Naive thymus-derived CD4-positive, alpha-beta T cell (primary cell): ENCODE data around the gene SEMA4D. TPM values are rescaled to one million over a fixed set of nuclear protein-coding genes. Genes with fewer than 3 reads are reported as not detected.

ENCODE experiments used
- ATAC-seq: fragments of 150-1000 bp; cut with Tn5 transposase; 2 replicates; pipeline ENCODE4 v1.10.0; 2021; ENCODE audit warnings: mild to moderate bottlenecking, moderate library complexity
- CTCF ChIA-PET: fragments of 350-600 bp; sonication (Branson Sonifier 250); formaldehyde crosslinking; loops from one replicate; lab custom pipeline; 2021; ENCODE audit warnings: antibody characterized with exemption; lab: Charles Lee
- POLR2A ChIA-PET: fragments of 350-600 bp; sonication (Branson Sonifier 250); formaldehyde crosslinking; loops from one replicate; lab custom pipeline; 2021; ENCODE audit warnings: antibody characterized with exemption, inconsistent platforms; lab: Charles Lee
- DNase-seq, 9 donors: peaks; one replicate each; pipeline versions ENCODE4 v3.0.0 to v3.0.0-alpha.2; 2020 to 2022; ENCODE audit warnings: mixed read lengths in 1 of 9
- H3K27ac ChIP-seq: one replicate; pipeline ENCODE4 v1.7.0; 2013; ENCODE audit warnings: mild to moderate bottlenecking, low read depth, low read length, moderate library complexity
- H3K27me3 ChIP-seq, 2 donors: one replicate each; pipeline ENCODE4 v1.7.0; 2013; ENCODE audit warnings: low read length in 2 of 2, mild to moderate bottlenecking in 2 of 2, moderate library complexity in 2 of 2; ENCODE audit not compliant: control insufficient read depth in 2 of 2, insufficient read depth in 2 of 2
- H3K36me3 ChIP-seq, 3 experiments: 1 replicate in 2 of 3; 2 replicates in 1 of 3; pipeline ENCODE4 v1.7.0; 2013; ENCODE audit warnings: low read length in 3 of 3, mild to moderate bottlenecking in 3 of 3, moderate library complexity in 1 of 3; ENCODE audit not compliant: insufficient read depth in 3 of 3, control insufficient read depth in 2 of 3
- H3K4me1 ChIP-seq, 2 donors: one replicate each; pipeline ENCODE4 v1.7.0; 2013; ENCODE audit warnings: low read length in 2 of 2, mild to moderate bottlenecking in 2 of 2, moderate library complexity in 1 of 2; ENCODE audit not compliant: control insufficient read depth in 2 of 2, insufficient read depth in 2 of 2
- H3K4me3 ChIP-seq: 2 replicates; pipeline ENCODE4 v1.7.0; 2013; ENCODE audit warnings: mild to moderate bottlenecking, low read length
- H3K9me3 ChIP-seq, 3 experiments: 1 replicate in 2 of 3; 2 replicates in 1 of 3; pipeline ENCODE4 v1.7.0; 2013; ENCODE audit warnings: low read length in 3 of 3; ENCODE audit not compliant: control insufficient read depth in 2 of 3
- H3K27ac Mint-ChIP-seq, 9 donors: one replicate each; pipeline ENCODE4 v1.8.0; 2020 to 2022; ENCODE audit warnings: mixed read lengths in 9 of 9, mild to moderate bottlenecking in 8 of 9, moderate library complexity in 5 of 9, inconsistent platforms in 2 of 9
- H3K27me3 Mint-ChIP-seq, 5 donors: one replicate each; pipeline ENCODE4 v1.8.0; 2021 to 2022; ENCODE audit warnings: mixed read lengths in 5 of 5, mild to moderate bottlenecking in 1 of 5
- H3K36me3 Mint-ChIP-seq, 5 donors: one replicate each; pipeline ENCODE4 v1.8.0; 2020 to 2022; ENCODE audit warnings: mixed read lengths in 5 of 5, mild to moderate bottlenecking in 3 of 5, inconsistent platforms in 1 of 5
- H3K4me1 Mint-ChIP-seq, 7 donors: one replicate each; pipeline ENCODE4 v1.8.0; 2020 to 2022; ENCODE audit warnings: mixed read lengths in 7 of 7, mild to moderate bottlenecking in 3 of 7, inconsistent platforms in 1 of 7
- H3K4me3 Mint-ChIP-seq, 10 donors: one replicate each; pipeline ENCODE4 v1.8.0; 2020 to 2022; ENCODE audit warnings: mild to moderate bottlenecking in 10 of 10, mixed read lengths in 10 of 10, moderate library complexity in 6 of 10, inconsistent platforms in 2 of 10
- H3K9me3 Mint-ChIP-seq, 11 donors: one replicate each; pipeline ENCODE4 v1.8.0; 2020 to 2022; ENCODE audit warnings: mixed read lengths in 11 of 11, mild to moderate bottlenecking in 4 of 11, inconsistent platforms in 1 of 11, moderate library complexity in 1 of 11
- intact Hi-C, 2 donors: fragments of 100-400 bp; cut with micrococcal nuclease; formaldehyde crosslinking; loops; one replicate each; pipeline ENCODE4 v1.15.1; 2023
- polyA plus RNA-seq, 2 donors: library from polyadenylated mRNA; unstranded; fragments of 300-500 nt; fragmentation: Illumina TruSeq; gene quantifications; one replicate each; pipeline ENCODE4 v1.2.3, GENCODE V29; 2021
- total RNA-seq, 6 experiments: library from RNA in 5 of 6; stranded (reverse) in 5 of 6; gene quantifications; 1 replicate in 5 of 6; 2 replicates in 1 of 6; pipeline ENCODE4 v1.2.3 and lab custom pipeline; 2021 to 2026

The SEMA4D gene
- total and polyA plus RNA-seq, 7 experiments from 2014 or later, result 114 to 465 (median 448) TPM

- POLR2A ChIA-PET, result interaction anchor here (0.9 kb wide), 1 partner anchor 11 kb away, joined by 3 read pairs; no protein-coding TSS in a partner anchor
- intact Hi-C loops, result no loop called here
- Mint-ChIP-seq H3K27me3 (no peaks in the 10 kb centered on the region), H3K9me3 (peaks cover 0 to 3% (median 0%) of the 10 kb centered on the region in 11 donors), H3K4me1 (peaks cover 13 to 39% (median 27%) of the 10 kb centered on the region in 7 donors), H3K36me3 (peaks cover 10 to 79% (median 49%) of the 10 kb centered on the region in 5 donors), H3K4me3 (no peak overlapping the region), H3K27ac (peak overlapping the region in 6 of 9 donors; percentile 18 to 81 (median 54))
- no peaks in the 10 kb centered on the region for H3K4me1 ChIP-seq
- H3K36me3 ChIP-seq, result peaks cover 64 to 96% (median 70%) of the 10 kb centered on the region in 3 experiments
- no peaks in the 10 kb centered on the region for H3K27me3 ChIP-seq
- no peak for DNase-seq
- ATAC-seq, result no peak
- H3K9me3 ChIP-seq, result no peaks in the 10 kb centered on the region
- CTCF ChIA-PET, result no interaction called here
- no peak overlapping the region for H3K27ac ChIP-seq
- H3K4me3 ChIP-seq, result no peak overlapping the region
Observed at GRCh38 chr9:89397471-89397870, 100.4 kb downstream of the SEMA4D start.

GRCh38 chr9:89395931-89396710 lies 101.8 kb downstream of the SEMA4D start:
- H3K27me3 Mint-ChIP-seq, result no peaks in the 10 kb centered on the region
- Histone ChIP-seq H3K4me3 (no peak overlapping the region), H3K36me3 (peaks cover 63 to 96% (median 71%) of the 10 kb centered on the region in 3 experiments), H3K27ac (no peak overlapping the region), H3K9me3 (no peaks in the 10 kb centered on the region), H3K27me3 (no peaks in the 10 kb centered on the region), H3K4me1 (no peaks in the 10 kb centered on the region)
- ATAC-seq (no peak), DNase-seq (no peak)
- peaks cover 11 to 41% (median 21%) of the 10 kb centered on the region in 7 donors for H3K4me1 Mint-ChIP-seq
- peak overlapping the region in 1 of 10 donors; percentile 45 for H3K4me3 Mint-ChIP-seq
- H3K36me3 Mint-ChIP-seq, result peaks cover 4 to 77% (median 42%) of the 10 kb centered on the region in 5 donors
- POLR2A ChIA-PET, result interaction anchor here (0.7 to 2.8 kb wide), 3 partner anchors 12 to 156 kb away, joined by 3 to 10 read pairs (median 3); no protein-coding TSS in a partner anchor
- no peaks in the 10 kb centered on the region for H3K9me3 Mint-ChIP-seq
- H3K27ac Mint-ChIP-seq, result peak overlapping the region in 6 of 9 donors; percentile 23 to 62 (median 44)
- CTCF ChIA-PET, result interaction anchor here (0.6 kb wide), 1 partner anchor 153 kb away, joined by 3 read pairs; no protein-coding TSS in a partner anchor
- intact Hi-C loops, result no loop called here

- CTCF ChIA-PET, result no interaction called here
- H3K4me1 Mint-ChIP-seq, result peaks cover 0 to 46% (median 10%) of the 10 kb centered on the region in 7 donors
- no peaks in the 10 kb centered on the region for H3K9me3 ChIP-seq
- no peak for ATAC-seq
- H3K36me3 ChIP-seq, result peaks cover 78 to 97% (median 79%) of the 10 kb centered on the region in 3 experiments
- no peak for DNase-seq
- H3K27ac Mint-ChIP-seq, result peak overlapping the region in 7 of 9 donors; percentile 10 to 78 (median 32)
- H3K27me3 ChIP-seq, result no peaks in the 10 kb centered on the region
- no peak overlapping the region for H3K4me3 ChIP-seq
- no peak overlapping the region for H3K4me3 Mint-ChIP-seq
- H3K9me3 Mint-ChIP-seq, result no peaks in the 10 kb centered on the region
- no peaks in the 10 kb centered on the region for H3K4me1 ChIP-seq
- POLR2A ChIA-PET, result interaction anchor here (2.8 kb wide), 1 partner anchor 14 kb away, joined by 10 read pairs; no protein-coding TSS in a partner anchor
- intact Hi-C loops, result no loop called here
- peaks cover 8 to 79% (median 49%) of the 10 kb centered on the region in 5 donors for H3K36me3 Mint-ChIP-seq
- no peak overlapping the region for H3K27ac ChIP-seq
- no peaks in the 10 kb centered on the region for H3K27me3 Mint-ChIP-seq
Observed at GRCh38 chr9:89394412-89394811, 103.5 kb downstream of the SEMA4D start.

- Mint-ChIP-seq H3K27me3 (no peaks in the 10 kb centered on the region), H3K4me1 (peaks cover 0 to 45% (median 6%) of the 10 kb centered on the region in 7 donors), H3K36me3 (peaks cover 8 to 64% (median 39%) of the 10 kb centered on the region in 5 donors), H3K4me3 (no peak overlapping the region), H3K27ac (peak overlapping the region in 5 of 9 donors; percentile 17 to 71 (median 33)), H3K9me3 (no peaks in the 10 kb centered on the region)
- no peak for ATAC-seq
- ChIA-PET POLR2A (no interaction called here), CTCF (no interaction called here)
- intact Hi-C loops, result no loop called here
- H3K4me1 ChIP-seq, result no peaks in the 10 kb centered on the region
- DNase-seq, result no peak
- H3K4me3 ChIP-seq, result no peak overlapping the region
- H3K27ac ChIP-seq, result peak overlapping the region; percentile 29
- H3K9me3 ChIP-seq, result no peaks in the 10 kb centered on the region
- no peaks in the 10 kb centered on the region for H3K27me3 ChIP-seq
- peaks cover 81 to 97% (median 87%) of the 10 kb centered on the region in 3 experiments for H3K36me3 ChIP-seq
Observed at GRCh38 chr9:89391585-89391984, 106.3 kb downstream of the SEMA4D start.

- H3K36me3 ChIP-seq, result peaks cover 84 to 96% (median 88%) of the 10 kb centered on the region in 3 experiments
- H3K27me3 ChIP-seq, result no peaks in the 10 kb centered on the region
- no peak for DNase-seq
- H3K9me3 ChIP-seq, result no peaks in the 10 kb centered on the region
- peaks cover 0 to 3% (median 0%) of the 10 kb centered on the region in 11 donors for H3K9me3 Mint-ChIP-seq
- no peak overlapping the region for H3K27ac ChIP-seq
- H3K4me1 Mint-ChIP-seq, result peaks cover 0 to 46% (median 6%) of the 10 kb centered on the region in 7 donors
- H3K27ac Mint-ChIP-seq, result peak overlapping the region in 7 of 9 donors; percentile 19 to 69 (median 63)
- no peaks in the 10 kb centered on the region for H3K4me1 ChIP-seq
- POLR2A ChIA-PET, result no interaction called here
- no peaks in the 10 kb centered on the region for H3K27me3 Mint-ChIP-seq
- no peak overlapping the region for H3K4me3 Mint-ChIP-seq
- peaks cover 13 to 67% (median 39%) of the 10 kb centered on the region in 5 donors for H3K36me3 Mint-ChIP-seq
- CTCF ChIA-PET, result interaction anchor here (0.7 to 0.8 kb wide), 2 partner anchors 11 to 139 kb away, joined by 3 to 4 read pairs; no protein-coding TSS in a partner anchor
- intact Hi-C loops, result no loop called here
- H3K4me3 ChIP-seq, result no peak overlapping the region
- ATAC-seq, result no peak
Observed at GRCh38 chr9:89390578-89391116, 107.3 kb downstream of the SEMA4D start.

GRCh38 chr9:89390068-89390555 lies 107.8 kb downstream of the SEMA4D start:
- intact Hi-C loops, result no loop called here

More at GRCh38 chr9:89390068-89390555, 107.8 kb downstream of the SEMA4D start:
- H3K36me3 ChIP-seq, result peaks cover 87 to 97% (median 89%) of the 10 kb centered on the region in 3 experiments
- Mint-ChIP-seq H3K9me3 (peaks cover 0 to 4% (median 0%) of the 10 kb centered on the region in 11 donors), H3K27me3 (no peaks in the 10 kb centered on the region), H3K27ac (peak overlapping the region in 7 of 9 donors; percentile 19 to 68 (median 63)), H3K36me3 (peaks cover 13 to 67% (median 38%) of the 10 kb centered on the region in 5 donors), H3K4me3 (peak overlapping the region in 1 of 10 donors; percentile 32), H3K4me1 (peaks cover 0 to 46% (median 6%) of the 10 kb centered on the region in 7 donors)
- no peaks in the 10 kb centered on the region for H3K9me3 ChIP-seq
- DNase-seq (no peak), ATAC-seq (no peak)
- no peaks in the 10 kb centered on the region for H3K27me3 ChIP-seq
- no peaks in the 10 kb centered on the region for H3K4me1 ChIP-seq
- H3K27ac ChIP-seq, result no peak overlapping the region
- no peak overlapping the region for H3K4me3 ChIP-seq
- POLR2A ChIA-PET, result no interaction called here
- CTCF ChIA-PET, result interaction anchor here (0.7 kb wide), 1 partner anchor 11 kb away, joined by 4 read pairs; no protein-coding TSS in a partner anchor
